DOHH2 (cell line): ENCODE data around the gene DNAH6.

Experiments
- H3F3A ChIP-seq: fragments of 200-600 bp; sonication (generic), shearing (Covaris generic); 2 replicates; pipeline ENCODE4 v1.6.0; 2016; ENCODE audit warnings: antibody characterized with exemption, mild to moderate bottlenecking; ENCODE audit not compliant: control insufficient read depth, insufficient read depth
- H3K27ac ChIP-seq: fragments of 200-600 bp; sonication (generic); 2 replicates; pipeline ENCODE4 v1.5.1; 2014; ENCODE audit warnings: low read depth, mild to moderate bottlenecking, low read length, moderate library complexity
- H3K27me3 ChIP-seq: fragments of 200-600 bp; sonication (generic); 2 replicates; pipeline ENCODE4 v1.6.1; 2014; ENCODE audit warnings: mild to moderate bottlenecking, low read length, mixed read lengths; ENCODE audit not compliant: control insufficient read depth
- H3K36me3 ChIP-seq: fragments of 200-600 bp; sonication (generic); 2 replicates; pipeline ENCODE4 v1.6.1; 2014; ENCODE audit warnings: mild to moderate bottlenecking, low read length, moderate library complexity, mixed read lengths; ENCODE audit not compliant: control insufficient read depth
- H3K4me1 ChIP-seq: fragments of 200-600 bp; sonication (generic); 2 replicates; pipeline ENCODE4 v1.6.1; 2014; ENCODE audit warnings: mild to moderate bottlenecking, low read length, mixed read lengths; ENCODE audit not compliant: control insufficient read depth
- H3K4me2 ChIP-seq: fragments of 200-600 bp; sonication (generic); 2 replicates; pipeline ENCODE4 v1.6.0; 2014; ENCODE audit warnings: mild to moderate bottlenecking, low read length, moderate library complexity
- H3K4me3 ChIP-seq: fragments of 200-600 bp; sonication (generic); 2 replicates; pipeline ENCODE4 v1.5.1; 2014; ENCODE audit warnings: mild to moderate bottlenecking, low read length, mixed read lengths
- H3K79me2 ChIP-seq: fragments of 200-600 bp; sonication (generic); 2 replicates; pipeline ENCODE4 v1.6.1; 2014; ENCODE audit warnings: mild to moderate bottlenecking, low read length, mixed read lengths; ENCODE audit not compliant: control insufficient read depth
- H3K9me2 ChIP-seq: fragments of 200-600 bp; sonication (generic); replicated peaks from 2 replicates; pipeline ENCODE4 v1.6.1; 2014; ENCODE audit warnings: mild to moderate bottlenecking, low read length, mixed read lengths; ENCODE audit not compliant: control insufficient read depth
- H3K9me3 ChIP-seq: fragments of 200-600 bp; sonication (generic); 2 replicates; pipeline ENCODE4 v1.6.1; 2014; ENCODE audit warnings: antibody characterized with exemption, low read length, mixed read lengths; ENCODE audit not compliant: control insufficient read depth, insufficient read depth
- H4K20me1 ChIP-seq: fragments of 200-600 bp; sonication (generic); 2 replicates; pipeline ENCODE4 v1.6.0; 2014; ENCODE audit warnings: low read depth, mild to moderate bottlenecking, antibody characterized with exemption, low read length, moderate library complexity; ENCODE audit not compliant: control insufficient read depth, insufficient read depth
- CTCF ChIP-seq: fragments of 200-600 bp; sonication (generic); IDR thresholded peaks from one replicate; pipeline ENCODE4 v1.5.1; 2014; ENCODE audit warnings: antibody characterized with exemption, mild to moderate bottlenecking, low read depth, low read length; ENCODE audit not compliant: poor library complexity, severe bottlenecking
- EZH2phosphoT487 ChIP-seq: fragments of 200-600 bp; sonication (generic); IDR thresholded peaks from 2 replicates; pipeline ENCODE4 v1.6.1; 2017; ENCODE audit warnings: borderline replicate concordance, mild to moderate bottlenecking, antibody characterized with exemption, low read length, moderate library complexity, mixed read lengths

The DNAH6 gene

GRCh38 chr2:84482603-84483002 is 33.7 kb upstream of the DNAH6 start:
- H3K27me3 ChIP-seq, result no peaks in the 10 kb centered on the region
- H4K20me1 ChIP-seq, result no peaks in the 10 kb centered on the region
- H3K4me2 ChIP-seq, result no peak overlapping the region
- H3K4me1 ChIP-seq, result no peaks in the 10 kb centered on the region
- H3K36me3 ChIP-seq, result no peaks in the 10 kb centered on the region
- no peak overlapping the region for H3K27ac ChIP-seq
- H3F3A ChIP-seq, result no peaks in the 10 kb centered on the region
- TF ChIP-seq CTCF, result no peak
- TF ChIP-seq EZH2phosphoT487, result no peak
- H3K9me2 ChIP-seq, result no peaks in the 10 kb centered on the region
- H3K79me2 ChIP-seq, result no peaks in the 10 kb centered on the region
- H3K4me3 ChIP-seq, result no peak overlapping the region
- no peaks in the 10 kb centered on the region for H3K9me3 ChIP-seq

GRCh38 chr2:84483320-84483719 is 33.0 kb upstream of the DNAH6 start:
- TF ChIP-seq CTCF, result no peak
- no peak for TF ChIP-seq EZH2phosphoT487
- Histone ChIP-seq H3K9me2 (no peaks in the 10 kb centered on the region), H4K20me1 (no peaks in the 10 kb centered on the region), H3F3A (no peaks in the 10 kb centered on the region), H3K4me2 (no peak overlapping the region), H3K4me3 (no peak overlapping the region), H3K27ac (no peak overlapping the region), H3K4me1 (no peaks in the 10 kb centered on the region), H3K27me3 (no peaks in the 10 kb centered on the region), H3K36me3 (no peaks in the 10 kb centered on the region), H3K79me2 (no peaks in the 10 kb centered on the region), H3K9me3 (no peaks in the 10 kb centered on the region)

GRCh38 chr2:84486441-84487115 is 29.7 kb upstream of the DNAH6 start:
- H3K4me3 ChIP-seq, result no peak overlapping the region
- H3K4me2 ChIP-seq, result no peak overlapping the region
- H3K9me3 ChIP-seq, result no peaks in the 10 kb centered on the region
- no peaks in the 10 kb centered on the region for H3K4me1 ChIP-seq
- H3K27me3 ChIP-seq, result no peaks in the 10 kb centered on the region
- H3F3A ChIP-seq, result no peaks in the 10 kb centered on the region
- H3K27ac ChIP-seq, result no peak overlapping the region
- H3K79me2 ChIP-seq, result no peaks in the 10 kb centered on the region
- H3K36me3 ChIP-seq, result no peaks in the 10 kb centered on the region
- H3K9me2 ChIP-seq, result no peaks in the 10 kb centered on the region
- H4K20me1 ChIP-seq, result no peaks in the 10 kb centered on the region
- TF ChIP-seq CTCF, result no peak
- no peak for TF ChIP-seq EZH2phosphoT487
